ENCODE data around the gene STON2. TPM values are rescaled to one million over a fixed set of nuclear protein-coding genes. Genes with fewer than 3 reads are reported as not detected.

Gene STON2
- total and polyA plus RNA-seq, 2 of the 13 experiments (the other 11 are each of a cell fraction or from before 2014, with no cell fraction given), result 2.1 to 11.0 TPM

GRCh38 chr14:81350344-81351130, 49.6 kb downstream of the STON2 start (continued):
- no peak for TF ChIP-seq ZNF343 (CRISPR knock-in tag; IDR thresholded peaks at IDR 0.05)
- TF ChIP-seq ZBTB38 (CRISPR knock-in tag; IDR thresholded peaks at IDR 0.05), result no peak
- no peak for TF ChIP-seq ZNF121 (CRISPR knock-in tag; IDR thresholded peaks at IDR 0.05)
- no peak for TF ChIP-seq MXD3 (CRISPR knock-in tag; IDR thresholded peaks at IDR 0.05)
- TF ChIP-seq ZNF207 (IDR thresholded peaks at IDR 0.05; ENCODE audit: borderline replicate concordance), result no peak
- TF ChIP-seq PCBP1 (IDR thresholded peaks at IDR 0.05; ENCODE audit: borderline replicate concordance, low read depth, low read length), result no peak
- TF ChIP-seq ZNF296 (CRISPR knock-in tag; conservative IDR thresholded peaks at IDR 0.05), result no peak
- no peak for TF ChIP-seq MTF2 (CRISPR knock-in tag; IDR thresholded peaks at IDR 0.05; ENCODE audit: borderline replicate concordance)

GRCh38 chr14:81348061-81348460, 52.1 kb downstream of the STON2 start:
- H3K27me3 ChIP-seq (ENCODE audit: control insufficient read depth in 1 of 2, insufficient read depth in 2 of 2, low read length in 2 of 2), result no peaks in the 10 kb centered on the region
- no peak overlapping the region for H3K27ac ChIP-seq (ENCODE audit: extremely low read length, insufficient read depth, low read length)
- BruUV-seq (replicated peaks), result no TSS peak
- in situ Hi-C loops (cut with HindIII; ENCODE audit: extremely low pct_ligation_motif_present, low pct_unique_long_range_greater_than_20kb), result no loop called here
- intact Hi-C loops (cut with micrococcal nuclease; ENCODE audit: unreplicated experiment), result no loop called here
- H4K20me1 ChIP-seq (ENCODE audit: insufficient read depth, low read length), result no peaks in the 10 kb centered on the region
- ChIA-PET CTCF (ENCODE audit: low intra/inter-chr PET ratio, low total read pairs) (no interaction called here), POLR2A (no interaction called here)
- H3K4me1 ChIP-seq (ENCODE audit: insufficient read depth, low read length), result no peaks in the 10 kb centered on the region
- ATAC-seq, result no peak
- H3K9me3 ChIP-seq (ENCODE audit: low read length), result no peaks in the 10 kb centered on the region
- no peaks in the 10 kb centered on the region for H3K79me2 ChIP-seq (ENCODE audit: insufficient read depth, low read length)
- H2AFZ ChIP-seq (ENCODE audit: low read length), result no peak overlapping the region
- H3K4me2 ChIP-seq (ENCODE audit: low read depth, low read length), result no peak overlapping the region
- no peaks in the 10 kb centered on the region for H3K36me3 ChIP-seq (replicated peaks in 1 of 2; ENCODE audit: control insufficient read depth in 1 of 2, insufficient read depth in 2 of 2, low read length in 2 of 2)
- H3K4me3 ChIP-seq (replicated peaks in 1 of 3; ENCODE audit: insufficient read depth in 1 of 3, low read depth in 2 of 3, low read length in 3 of 3), result no peak overlapping the region
- WGBS (ENCODE audit: low lambda C conversion rate), result 91% methylated on average over 2 of the region's 2 CpGs
- no peak overlapping the region for H3K9ac ChIP-seq (ENCODE audit: insufficient read depth, low read depth, low read length)
- DNase-seq (ENCODE audit: low spot score), result no peak
- FAIRE-seq, result no peak
- no peak for TF ChIP-seq FOXP1 (IDR thresholded peaks at IDR 0.05)
- no peak for TF ChIP-seq FOXP1 (CRISPR knock-in tag; IDR thresholded peaks at IDR 0.05)
- TF ChIP-seq GTF3A (CRISPR knock-in tag; conservative IDR thresholded peaks at IDR 0.05), result no peak
- TF ChIP-seq NFKB2 (CRISPR knock-in tag; IDR thresholded peaks at IDR 0.05; ENCODE audit: borderline replicate concordance), result no peak
- no peak for TF ChIP-seq FUBP1 (CRISPR knock-in tag; IDR thresholded peaks at IDR 0.05; ENCODE audit: borderline replicate concordance)
- TF ChIP-seq SMC3 (IDR thresholded peaks at IDR 0.05; ENCODE audit: low read length), result no peak
- no peak for TF ChIP-seq TBX2 (CRISPR knock-in tag; IDR thresholded peaks at IDR 0.05; ENCODE audit: borderline replicate concordance)
- TF ChIP-seq SP5 (CRISPR knock-in tag; IDR thresholded peaks at IDR 0.05; ENCODE audit: borderline replicate concordance, low read depth), result no peak
- no peak for TF ChIP-seq ZFP36L1 (CRISPR knock-in tag; IDR thresholded peaks at IDR 0.05)
- no peak for TF ChIP-seq RELA (CRISPR knock-in tag; IDR thresholded peaks at IDR 0.05)
- no peak for TF ChIP-seq MBD4 (IDR thresholded peaks at IDR 0.05; ENCODE audit: borderline replicate concordance, low read length)
- no peak for TF ChIP-seq MYNN (CRISPR knock-in tag; IDR thresholded peaks at IDR 0.05; ENCODE audit: low read depth)
- no peak for TF ChIP-seq IKZF4 (CRISPR knock-in tag; IDR thresholded peaks at IDR 0.05; ENCODE audit: borderline replicate concordance, low read depth, not compliant biosample characterization)
- no peak for TF ChIP-seq ZBTB7A (CRISPR knock-in tag; IDR thresholded peaks at IDR 0.05)
- TF ChIP-seq HNRNPH1 (optimal IDR thresholded peaks at IDR 0.05; ENCODE audit: low read depth, low read length), result no peak
- TF ChIP-seq HDAC1 (CRISPR knock-in tag; IDR thresholded peaks at IDR 0.05), result no peak
- TF ChIP-seq ZNF564 (CRISPR knock-in tag; IDR thresholded peaks at IDR 0.05), result no peak
